AG09319 (cell line): ENCODE data around the gene CACNB4.
"Not testable (repeated sequence)": the region's sequence is repeated elsewhere in the genome, so short reads cannot be mapped to it uniquely, and the experiment has no call there.

Source experiments
- DNase-seq: peaks from one replicate; pipeline ENCODE4 v3.0.0-alpha.2; 2010; ENCODE audit warnings: low read depth; ENCODE audit errors: extremely low read depth
- TF ChIP-seq, protein P1 (sequence below): IDR thresholded peaks from 2 replicates; pipeline ENCODE4 v1.5.1; 2011; ENCODE audit warnings: low read depth, mild to moderate bottlenecking, inconsistent platforms, low read length, moderate library complexity

CACNB4 gene

DNA sequence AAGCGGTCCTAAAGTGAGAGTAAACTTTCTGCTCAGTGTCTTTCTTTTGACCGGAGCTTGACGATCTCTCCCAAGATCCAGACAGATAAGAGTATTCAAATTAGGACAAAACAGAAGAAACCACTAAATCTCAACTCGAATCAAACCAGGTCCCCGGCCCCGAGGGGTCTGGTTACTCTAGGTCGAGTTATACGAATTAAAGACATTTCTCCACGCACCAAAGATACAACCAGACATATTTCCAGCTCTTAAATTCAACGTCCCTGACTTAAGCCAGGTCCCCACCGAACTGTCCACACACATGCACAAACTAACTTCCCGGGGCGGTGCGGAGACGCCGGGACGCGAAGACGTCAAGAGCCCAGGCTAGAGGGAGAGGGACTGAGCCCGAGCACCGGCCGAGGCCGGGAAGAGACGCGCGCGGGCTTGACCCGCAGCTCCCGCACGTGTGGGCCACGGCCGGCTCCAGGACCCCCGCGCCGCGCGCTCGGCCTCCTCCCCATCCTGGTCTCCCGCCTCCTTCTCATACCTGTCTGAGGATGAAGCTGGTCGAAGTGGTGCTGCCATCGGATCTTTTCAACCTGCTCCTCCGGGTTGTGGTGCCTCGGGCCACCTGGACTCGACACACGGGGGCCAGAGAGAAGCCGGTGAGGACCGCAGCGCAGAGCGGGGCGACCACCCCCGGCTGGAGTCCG, 896 bp downstream of the CACNB4 start:
- no peak for DNase-seq
- TF ChIP-seq, protein P1, sequence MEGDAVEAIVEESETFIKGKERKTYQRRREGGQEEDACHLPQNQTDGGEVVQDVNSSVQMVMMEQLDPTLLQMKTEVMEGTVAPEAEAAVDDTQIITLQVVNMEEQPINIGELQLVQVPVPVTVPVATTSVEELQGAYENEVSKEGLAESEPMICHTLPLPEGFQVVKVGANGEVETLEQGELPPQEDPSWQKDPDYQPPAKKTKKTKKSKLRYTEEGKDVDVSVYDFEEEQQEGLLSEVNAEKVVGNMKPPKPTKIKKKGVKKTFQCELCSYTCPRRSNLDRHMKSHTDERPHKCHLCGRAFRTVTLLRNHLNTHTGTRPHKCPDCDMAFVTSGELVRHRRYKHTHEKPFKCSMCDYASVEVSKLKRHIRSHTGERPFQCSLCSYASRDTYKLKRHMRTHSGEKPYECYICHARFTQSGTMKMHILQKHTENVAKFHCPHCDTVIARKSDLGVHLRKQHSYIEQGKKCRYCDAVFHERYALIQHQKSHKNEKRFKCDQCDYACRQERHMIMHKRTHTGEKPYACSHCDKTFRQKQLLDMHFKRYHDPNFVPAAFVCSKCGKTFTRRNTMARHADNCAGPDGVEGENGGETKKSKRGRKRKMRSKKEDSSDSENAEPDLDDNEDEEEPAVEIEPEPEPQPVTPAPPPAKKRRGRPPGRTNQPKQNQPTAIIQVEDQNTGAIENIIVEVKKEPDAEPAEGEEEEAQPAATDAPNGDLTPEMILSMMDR = no peak

DNA sequence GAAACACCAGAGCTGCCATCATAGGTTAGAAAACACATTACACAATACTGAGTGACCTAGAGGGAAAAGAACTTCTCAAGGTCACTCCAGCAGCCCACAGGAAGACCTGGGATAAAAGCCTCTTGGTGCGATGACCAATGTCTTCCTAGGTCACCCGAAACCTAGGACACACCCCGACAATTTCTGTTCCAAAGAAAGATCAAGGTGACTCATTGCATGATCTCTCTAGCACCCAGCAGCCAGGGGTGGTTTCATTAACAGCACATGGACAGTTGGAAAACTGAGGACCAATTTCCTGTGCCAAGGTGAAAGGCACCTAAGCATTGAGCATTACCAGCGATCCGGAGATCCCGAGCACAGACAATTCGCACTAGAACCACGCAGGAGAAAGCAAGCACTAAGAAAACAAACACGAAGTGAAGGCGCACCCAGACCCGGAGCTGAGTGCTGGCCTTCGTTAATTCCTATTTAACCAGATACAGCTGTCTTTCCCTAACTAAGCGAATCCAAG, 1.5 kb downstream of the CACNB4 start:
- TF ChIP-seq, protein P1 = no peak
- peak; percentile 8 for DNase-seq

DNA sequence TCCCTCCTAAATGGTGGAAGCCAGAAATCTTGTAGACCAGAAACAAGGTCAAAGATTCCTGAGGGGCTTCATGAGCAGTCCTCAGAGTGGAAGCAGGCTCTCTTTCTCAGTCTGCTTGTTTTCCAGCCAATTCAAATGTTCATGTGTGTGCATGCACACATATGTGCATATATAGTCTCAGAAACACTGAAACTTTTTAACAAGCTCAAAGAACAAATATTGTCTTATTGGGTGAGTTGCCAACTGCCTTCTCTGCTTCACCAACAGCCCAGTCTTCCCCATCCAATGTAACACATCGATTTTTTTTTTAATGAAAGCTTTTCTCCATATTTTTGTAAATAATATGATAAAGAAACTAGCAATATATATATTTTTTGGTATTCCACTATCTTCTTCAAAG, 3.7 kb downstream of the CACNB4 start:
- no peak for DNase-seq
- TF ChIP-seq, protein P1 = no peak

DNA sequence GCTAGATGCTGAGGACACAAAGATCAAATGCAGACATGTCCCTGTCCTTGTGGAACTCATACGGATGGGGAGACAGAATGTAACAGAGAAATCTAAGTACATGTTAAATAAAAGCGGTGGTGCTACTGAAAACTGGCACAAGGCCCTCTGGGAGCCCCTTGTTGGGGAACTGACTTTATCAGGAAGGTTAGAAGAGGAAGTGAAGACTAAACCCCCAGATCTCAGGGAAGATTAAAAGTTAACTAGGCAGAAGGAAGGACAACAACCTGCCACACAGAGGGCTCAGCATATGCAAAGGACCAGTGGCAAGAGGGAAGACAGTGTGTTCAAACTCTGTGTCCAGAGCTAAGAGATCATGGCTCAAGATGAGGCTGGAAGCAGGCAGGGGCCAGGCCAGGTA, 4.8 kb downstream of the CACNB4 start:
- no peak for DNase-seq
- TF ChIP-seq, protein P1 = no peak

DNA sequence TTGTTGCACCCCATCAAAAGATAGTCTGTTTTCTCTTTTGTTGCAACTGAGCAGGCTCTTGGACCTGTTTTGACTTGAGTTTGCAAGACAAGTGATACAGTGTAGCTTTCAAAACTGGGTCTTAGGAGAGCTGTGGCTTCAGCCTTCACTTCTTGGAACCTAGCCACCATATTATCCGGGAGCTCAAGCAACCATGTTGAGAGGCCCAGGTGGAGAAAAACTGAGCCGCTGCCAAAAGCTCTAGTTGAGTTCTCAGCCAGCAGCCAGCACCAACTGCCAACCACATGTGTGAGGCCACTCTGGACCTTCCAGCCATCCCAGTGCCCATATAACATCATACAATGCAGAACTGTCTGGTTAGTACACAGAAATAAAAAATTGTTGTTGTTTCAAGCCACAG, 5.4 kb downstream of the CACNB4 start:
- TF ChIP-seq, protein P1 = no peak
- no peak for DNase-seq

DNA sequence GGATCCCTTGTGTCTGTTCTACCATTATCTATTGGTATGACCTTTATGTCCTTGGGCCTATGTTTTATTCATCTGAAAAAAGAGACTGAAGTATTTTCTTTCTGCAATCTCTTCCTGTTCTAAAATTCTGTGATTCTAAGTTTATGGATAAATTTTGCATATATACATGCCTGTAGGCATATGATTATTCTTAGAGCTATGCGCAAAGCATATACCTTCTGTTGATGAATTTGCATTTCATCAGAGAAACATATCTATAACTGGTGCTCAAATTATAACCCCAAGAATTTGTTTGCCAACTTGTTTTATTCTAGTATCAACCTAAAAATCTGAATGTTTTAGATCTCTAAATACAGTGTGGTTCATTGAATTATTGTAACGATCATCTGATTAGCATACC, 6.7 kb downstream of the CACNB4 start:
- DNase-seq = no peak

DNA sequence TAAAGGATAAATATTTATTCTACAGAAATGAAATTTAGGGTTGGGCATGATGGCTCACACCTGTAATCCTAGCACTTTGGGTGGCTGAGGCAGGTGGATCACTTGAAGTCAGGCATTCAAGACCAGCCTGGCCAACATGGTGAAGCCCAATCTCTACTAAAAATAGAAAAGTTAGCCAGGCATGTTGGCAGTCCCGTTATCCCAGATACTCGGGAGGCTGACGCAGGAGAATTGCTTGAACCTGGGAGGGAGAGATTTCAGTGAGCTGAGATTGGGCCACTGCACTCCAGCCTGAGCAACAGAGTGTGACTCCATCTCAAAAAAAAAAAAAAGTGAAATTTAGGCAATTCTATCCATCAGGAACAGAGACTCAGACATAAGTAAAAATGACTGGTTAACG, 8.1 kb downstream of the CACNB4 start:
- not testable (repeated sequence) for DNase-seq

More for the DNA sequence above, 6.7 kb downstream of the CACNB4 start:
- TF ChIP-seq, protein P1 = no peak

DNA sequence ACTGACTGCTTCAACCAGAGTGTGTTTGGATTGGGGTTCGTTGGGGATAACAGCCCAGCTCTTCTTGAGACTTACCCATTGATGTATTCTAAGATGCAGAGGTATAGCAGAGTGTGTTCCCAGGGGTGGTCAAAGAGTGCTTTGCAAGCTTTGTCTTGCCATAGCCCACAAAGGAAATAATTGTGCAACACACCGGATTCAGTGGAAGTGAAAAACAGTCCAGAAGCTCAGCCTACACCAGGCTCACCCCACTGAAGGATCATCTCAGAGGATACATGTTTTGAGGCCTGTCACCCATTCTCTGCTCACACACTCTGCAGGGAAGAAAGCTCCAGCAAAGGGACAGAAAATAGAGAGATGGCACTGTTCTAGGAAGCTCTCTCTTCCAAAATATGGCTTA, 9.6 kb downstream of the CACNB4 start:
- TF ChIP-seq, protein P1 = no peak
- no peak for DNase-seq
